GM23338 (cell line): ENCODE measurements around the gene MYLK4.

Experiments used
- EZH2 ChIP-seq: fragments of 200-600 bp; sonication (generic); IDR thresholded peaks from one replicate; pipeline ENCODE4 v1.8.0; 2017; ENCODE audit warnings: antibody characterized with exemption, mild to moderate bottlenecking, low read depth; ENCODE audit not compliant: unreplicated experiment
- EZH2phosphoT487 ChIP-seq: fragments of 200-600 bp; sonication (generic); IDR thresholded peaks from one replicate; pipeline ENCODE4 v1.8.1; 2018; ENCODE audit warnings: antibody characterized with exemption; ENCODE audit not compliant: unreplicated experiment
- JUNB ChIP-seq: IDR thresholded peaks from one replicate; pipeline ENCODE4 v1.6.1; 2016; ENCODE audit warnings: antibody characterized with exemption; ENCODE audit not compliant: unreplicated experiment
- POLR2AphosphoS5 ChIP-seq: IDR thresholded peaks from 2 replicates; pipeline ENCODE4 v1.6.1; 2016; ENCODE audit warnings: antibody characterized with exemption, low read depth
- ZNF114 ChIP-seq: fragments of 250-450 bp; sonication (Bioruptor Pico); IDR thresholded peaks from 2 replicates; pipeline ENCODE4 v1.5.0; 2020; ENCODE audit warnings: mild to moderate bottlenecking, moderate library complexity
- TF ChIP-seq, protein P1 (sequence below), 2 experiments: fragments of 200-600 bp in 1 of 2; sonication (generic) in 1 of 2; conservative IDR thresholded peaks; 2 replicates each; pipeline versions ENCODE4 v1.5.1 to v1.6.1; 2016 to 2017; ENCODE audit warnings: antibody characterized with exemption in 2 of 2, low read depth in 2 of 2, mild to moderate bottlenecking in 2 of 2, moderate library complexity in 1 of 2
- TF ChIP-seq, protein P2 (sequence below): IDR thresholded peaks from one replicate; pipeline ENCODE4 v1.6.1; 2018; ENCODE audit warnings: antibody characterized with exemption; ENCODE audit not compliant: unreplicated experiment

DNA sequence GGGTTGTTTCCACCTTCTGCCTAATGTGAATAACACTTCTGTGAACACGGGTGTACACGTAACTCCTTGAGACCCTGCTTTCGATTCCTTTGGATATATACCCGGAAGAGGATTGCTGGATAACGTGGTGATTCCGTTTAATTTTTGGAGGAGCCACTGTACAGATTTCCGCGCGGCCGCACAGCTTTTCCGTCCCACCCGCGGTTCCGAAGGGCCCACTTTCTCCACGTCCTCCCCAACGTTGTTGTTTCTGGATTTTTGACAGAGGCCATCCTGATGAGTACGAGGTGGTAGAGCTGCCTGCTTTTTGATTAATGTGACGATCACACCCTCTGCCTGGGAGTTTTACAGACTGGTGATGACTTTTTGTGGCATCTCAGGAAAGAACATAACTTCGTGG lies 114.0 kb downstream of the MYLK4 start:
- TF ChIP-seq EZH2 (no peak), EZH2phosphoT487 (no peak), JUNB (no peak), ZNF114 (no peak), POLR2AphosphoS5 (no peak)
- TF ChIP-seq, protein P1, sequence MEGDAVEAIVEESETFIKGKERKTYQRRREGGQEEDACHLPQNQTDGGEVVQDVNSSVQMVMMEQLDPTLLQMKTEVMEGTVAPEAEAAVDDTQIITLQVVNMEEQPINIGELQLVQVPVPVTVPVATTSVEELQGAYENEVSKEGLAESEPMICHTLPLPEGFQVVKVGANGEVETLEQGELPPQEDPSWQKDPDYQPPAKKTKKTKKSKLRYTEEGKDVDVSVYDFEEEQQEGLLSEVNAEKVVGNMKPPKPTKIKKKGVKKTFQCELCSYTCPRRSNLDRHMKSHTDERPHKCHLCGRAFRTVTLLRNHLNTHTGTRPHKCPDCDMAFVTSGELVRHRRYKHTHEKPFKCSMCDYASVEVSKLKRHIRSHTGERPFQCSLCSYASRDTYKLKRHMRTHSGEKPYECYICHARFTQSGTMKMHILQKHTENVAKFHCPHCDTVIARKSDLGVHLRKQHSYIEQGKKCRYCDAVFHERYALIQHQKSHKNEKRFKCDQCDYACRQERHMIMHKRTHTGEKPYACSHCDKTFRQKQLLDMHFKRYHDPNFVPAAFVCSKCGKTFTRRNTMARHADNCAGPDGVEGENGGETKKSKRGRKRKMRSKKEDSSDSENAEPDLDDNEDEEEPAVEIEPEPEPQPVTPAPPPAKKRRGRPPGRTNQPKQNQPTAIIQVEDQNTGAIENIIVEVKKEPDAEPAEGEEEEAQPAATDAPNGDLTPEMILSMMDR (conservative IDR thresholded peaks at IDR 0.05; ENCODE audit: low read depth in 2 of 2): no peak
- TF ChIP-seq, protein P2, sequence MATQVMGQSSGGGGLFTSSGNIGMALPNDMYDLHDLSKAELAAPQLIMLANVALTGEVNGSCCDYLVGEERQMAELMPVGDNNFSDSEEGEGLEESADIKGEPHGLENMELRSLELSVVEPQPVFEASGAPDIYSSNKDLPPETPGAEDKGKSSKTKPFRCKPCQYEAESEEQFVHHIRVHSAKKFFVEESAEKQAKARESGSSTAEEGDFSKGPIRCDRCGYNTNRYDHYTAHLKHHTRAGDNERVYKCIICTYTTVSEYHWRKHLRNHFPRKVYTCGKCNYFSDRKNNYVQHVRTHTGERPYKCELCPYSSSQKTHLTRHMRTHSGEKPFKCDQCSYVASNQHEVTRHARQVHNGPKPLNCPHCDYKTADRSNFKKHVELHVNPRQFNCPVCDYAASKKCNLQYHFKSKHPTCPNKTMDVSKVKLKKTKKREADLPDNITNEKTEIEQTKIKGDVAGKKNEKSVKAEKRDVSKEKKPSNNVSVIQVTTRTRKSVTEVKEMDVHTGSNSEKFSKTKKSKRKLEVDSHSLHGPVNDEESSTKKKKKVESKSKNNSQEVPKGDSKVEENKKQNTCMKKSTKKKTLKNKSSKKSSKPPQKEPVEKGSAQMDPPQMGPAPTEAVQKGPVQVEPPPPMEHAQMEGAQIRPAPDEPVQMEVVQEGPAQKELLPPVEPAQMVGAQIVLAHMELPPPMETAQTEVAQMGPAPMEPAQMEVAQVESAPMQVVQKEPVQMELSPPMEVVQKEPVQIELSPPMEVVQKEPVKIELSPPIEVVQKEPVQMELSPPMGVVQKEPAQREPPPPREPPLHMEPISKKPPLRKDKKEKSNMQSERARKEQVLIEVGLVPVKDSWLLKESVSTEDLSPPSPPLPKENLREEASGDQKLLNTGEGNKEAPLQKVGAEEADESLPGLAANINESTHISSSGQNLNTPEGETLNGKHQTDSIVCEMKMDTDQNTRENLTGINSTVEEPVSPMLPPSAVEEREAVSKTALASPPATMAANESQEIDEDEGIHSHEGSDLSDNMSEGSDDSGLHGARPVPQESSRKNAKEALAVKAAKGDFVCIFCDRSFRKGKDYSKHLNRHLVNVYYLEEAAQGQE: no peak
